C4-2B (cell line): ENCODE data around the gene CDKAL1.

ENCODE experiments used
- H3K27ac ChIP-seq: fragments of 450-650 bp; 2 replicates; pipeline ENCODE4 v1.5.1; 2017
- CTCF ChIP-seq: fragments of 450-650 bp; conservative IDR thresholded peaks from 2 replicates; pipeline ENCODE4 v1.5.1; 2017; ENCODE audit warnings: mild to moderate bottlenecking
- ZFX ChIP-seq: fragments of 450-650 bp; IDR thresholded peaks from 2 replicates; pipeline ENCODE4 v1.6.1; 2017

The CDKAL1 gene

GRCh38 chr6:20932284-20932683, 398.0 kb downstream of the CDKAL1 start:
- no peak overlapping the region for H3K27ac ChIP-seq
- TF ChIP-seq ZFX (no peak), CTCF (no peak)

- TF ChIP-seq ZFX (no peak), CTCF (no peak)
- no peak overlapping the region for H3K27ac ChIP-seq
Measured at GRCh38 chr6:20933057-20933788, 399.0 kb downstream of the CDKAL1 start.

- TF ChIP-seq CTCF (no peak), ZFX (no peak)
Measured at GRCh38 chr6:20936949-20937348, 402.7 kb downstream of the CDKAL1 start.

GRCh38 chr6:20939161-20939775, 405.0 kb downstream of the CDKAL1 start:
- TF ChIP-seq CTCF = no peak
- no peak for TF ChIP-seq ZFX
- H3K27ac ChIP-seq = no peak overlapping the region

More at GRCh38 chr6:20936949-20937348, 402.7 kb downstream of the CDKAL1 start:
- H3K27ac ChIP-seq = no peak overlapping the region

GRCh38 chr6:20943040-20943627, 408.9 kb downstream of the CDKAL1 start:
- TF ChIP-seq ZFX (no peak), CTCF (no peak)
- H3K27ac ChIP-seq = no peak overlapping the region

GRCh38 chr6:20943922-20944321, 409.7 kb downstream of the CDKAL1 start:
- no peak for TF ChIP-seq ZFX
- no peak for TF ChIP-seq CTCF
- H3K27ac ChIP-seq = no peak overlapping the region

- TF ChIP-seq CTCF (0 out of 2 replicates have a peak, but pooled peaks have one; percentile 2), ZFX (no peak)
Measured at GRCh38 chr6:20946022-20946421, 411.8 kb downstream of the CDKAL1 start.

More at GRCh38 chr6:20946022-20946421, 411.8 kb downstream of the CDKAL1 start:
- no peak overlapping the region for H3K27ac ChIP-seq
